Measurements from ENCODE around the gene FNDC10.

Gene FNDC10

DNA sequence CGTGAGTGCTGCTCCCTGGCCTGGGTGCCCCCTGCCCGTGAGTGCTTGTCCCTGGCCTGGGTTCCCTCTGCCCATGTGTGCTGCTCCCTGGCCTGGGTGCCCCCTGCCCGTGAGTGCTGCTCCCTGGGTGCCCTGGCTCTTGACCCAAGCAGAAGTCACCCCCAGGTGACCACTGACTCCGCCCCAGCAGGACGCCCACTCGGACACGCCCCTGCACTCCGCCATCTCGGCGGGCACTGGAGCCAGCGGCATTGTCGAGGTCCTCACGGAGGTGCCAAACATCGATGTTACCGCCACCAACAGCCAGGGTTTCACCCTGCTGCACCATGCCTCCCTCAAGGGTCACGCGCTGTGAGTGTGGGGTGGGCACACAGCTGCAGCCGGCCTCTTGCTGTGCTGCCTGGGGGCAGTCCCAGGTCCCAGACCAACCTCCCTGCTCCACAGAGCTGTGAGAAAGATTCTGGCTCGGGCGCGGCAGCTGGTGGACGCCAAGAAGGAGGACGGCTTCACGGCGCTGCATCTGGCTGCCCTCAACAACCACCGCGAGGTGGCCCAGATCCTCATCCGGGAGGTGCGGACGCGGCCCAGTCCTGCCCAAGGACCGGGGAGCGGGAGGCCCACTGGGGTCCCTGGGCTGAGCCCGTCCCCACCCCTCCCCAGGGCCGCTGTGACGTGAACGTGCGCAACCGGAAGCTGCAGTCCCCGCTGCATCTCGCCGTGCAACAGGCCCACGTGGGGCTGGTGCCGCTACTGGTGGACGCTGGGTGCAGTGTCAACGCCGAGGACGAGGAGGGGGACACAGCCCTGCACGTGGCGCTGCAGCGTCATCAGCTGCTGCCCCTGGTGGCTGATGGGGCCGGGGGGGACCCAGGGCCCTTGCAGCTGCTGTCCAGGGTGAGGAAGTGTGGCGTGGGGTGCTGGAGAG is 28.2 kb upstream of the FNDC10 start:
- DNase-seq (ENCODE audit: low read depth in 2 of 2), result no peak

DNA sequence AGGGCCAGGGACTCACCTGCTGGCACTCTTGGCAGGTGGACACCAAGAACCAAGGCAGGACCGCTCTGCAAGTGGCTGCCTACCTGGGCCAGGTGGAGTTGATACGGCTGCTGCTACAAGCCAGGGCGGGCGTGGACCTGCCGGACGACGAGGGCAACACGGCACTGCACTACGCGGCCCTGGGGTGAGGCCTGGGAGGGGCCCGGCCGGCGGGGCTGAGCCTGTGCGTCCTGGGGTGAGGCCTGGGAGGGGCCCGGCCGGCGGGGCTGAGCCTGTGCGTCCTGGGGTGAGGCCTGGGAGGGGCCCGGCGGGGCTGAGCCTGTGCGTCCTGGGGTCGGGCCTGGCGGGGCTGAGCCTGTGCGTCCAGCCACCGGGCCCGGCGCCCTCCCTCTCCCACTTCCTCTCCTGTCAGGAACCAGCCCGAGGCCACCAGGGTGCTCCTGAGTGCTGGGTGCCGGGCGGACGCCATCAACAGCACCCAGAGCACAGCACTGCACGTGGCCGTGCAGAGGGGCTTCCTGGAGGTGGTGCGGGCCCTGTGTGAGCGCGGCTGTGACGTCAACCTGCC is 27.4 kb upstream of the FNDC10 start:
- no peak for DNase-seq (ENCODE audit: low read depth in 2 of 2)

DNA sequence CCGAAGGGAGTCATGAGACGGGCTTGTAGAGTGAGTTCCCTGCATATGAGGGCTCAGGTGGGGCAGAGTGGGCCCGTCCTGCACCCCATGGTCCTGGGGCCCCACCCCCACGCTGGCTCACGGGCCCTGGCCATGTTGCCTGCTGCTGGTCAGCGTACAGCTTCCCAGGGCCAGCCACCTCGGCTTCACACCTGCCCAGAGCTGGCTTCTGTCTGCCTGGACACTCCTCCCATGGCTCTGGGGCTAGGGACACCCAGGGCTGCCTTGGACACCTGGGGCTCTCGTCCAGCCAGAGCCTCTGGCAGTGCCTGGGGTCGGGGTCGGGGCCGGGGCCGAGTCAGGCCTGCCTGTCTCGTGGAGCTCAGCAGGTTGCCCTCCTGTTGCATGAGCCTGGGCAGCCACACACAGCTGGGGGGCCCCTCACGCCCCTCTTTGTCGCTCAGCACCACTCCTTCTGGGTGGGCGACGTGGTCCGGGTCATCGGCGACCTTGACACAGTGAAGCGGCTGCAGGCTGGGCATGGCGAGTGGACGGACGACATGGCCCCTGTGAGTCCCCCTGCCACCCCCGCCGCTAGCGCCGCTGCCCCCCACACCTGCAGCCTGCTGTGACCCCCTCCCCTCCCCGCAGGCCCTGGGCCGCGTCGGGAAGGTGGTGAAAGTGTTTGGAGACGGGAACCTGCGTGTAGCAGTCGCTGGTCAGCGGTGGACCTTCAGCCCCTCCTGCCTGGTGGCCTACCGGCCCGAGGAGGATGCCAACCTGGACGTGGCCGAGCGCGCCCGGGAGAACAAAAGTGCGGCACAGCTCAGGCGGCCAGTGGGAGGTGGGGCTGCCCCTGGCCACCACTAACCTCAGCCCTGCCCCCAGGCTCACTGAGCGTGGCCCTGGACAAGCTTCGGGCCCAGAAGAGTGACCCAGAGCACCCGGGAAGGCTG is 26.5 kb upstream of the FNDC10 start:
- DNase-seq (ENCODE audit: low read depth in 2 of 2), result no peak

DNA sequence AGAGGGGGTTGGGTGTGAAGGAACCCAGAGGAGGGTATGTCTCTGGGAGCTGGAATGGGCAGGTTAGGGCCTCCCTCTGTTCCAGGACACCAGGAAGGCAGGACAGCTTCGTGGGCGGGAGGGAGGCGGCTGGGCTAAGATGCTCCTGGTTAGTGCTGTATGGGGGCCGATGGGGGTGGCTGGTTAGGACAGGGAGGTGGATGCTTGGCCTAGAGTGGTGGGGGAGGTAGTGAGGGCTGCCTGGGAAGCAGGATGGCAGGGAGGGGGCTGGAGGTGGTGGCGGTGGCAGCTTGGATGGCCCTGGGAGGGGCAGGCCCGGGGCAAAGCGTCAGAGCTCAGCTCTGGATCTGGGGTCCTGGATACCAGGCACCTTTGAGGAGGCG is 25.9 kb upstream of the FNDC10 start:
- DNase-seq (ENCODE audit: low read depth in 2 of 2), result no peak

DNA sequence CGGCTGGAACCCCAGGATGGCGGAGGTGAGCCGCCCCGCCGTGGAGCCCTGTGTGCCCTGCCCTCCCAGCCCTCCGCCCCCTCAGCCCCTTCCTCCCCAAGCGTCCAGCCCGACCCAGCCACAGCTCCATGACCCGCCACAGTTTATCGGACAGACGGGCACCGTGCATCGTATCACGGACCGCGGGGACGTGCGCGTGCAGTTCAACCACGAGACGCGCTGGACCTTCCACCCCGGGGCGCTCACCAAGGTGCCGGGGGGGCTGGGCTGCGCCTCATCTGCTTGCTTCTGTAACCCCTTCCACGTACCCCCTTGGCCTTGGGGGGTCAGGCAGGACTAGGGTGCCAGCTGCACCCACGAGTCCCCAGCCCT is 25.5 kb upstream of the FNDC10 start:
- no peak for DNase-seq (ENCODE audit: low read depth in 2 of 2)

DNA sequence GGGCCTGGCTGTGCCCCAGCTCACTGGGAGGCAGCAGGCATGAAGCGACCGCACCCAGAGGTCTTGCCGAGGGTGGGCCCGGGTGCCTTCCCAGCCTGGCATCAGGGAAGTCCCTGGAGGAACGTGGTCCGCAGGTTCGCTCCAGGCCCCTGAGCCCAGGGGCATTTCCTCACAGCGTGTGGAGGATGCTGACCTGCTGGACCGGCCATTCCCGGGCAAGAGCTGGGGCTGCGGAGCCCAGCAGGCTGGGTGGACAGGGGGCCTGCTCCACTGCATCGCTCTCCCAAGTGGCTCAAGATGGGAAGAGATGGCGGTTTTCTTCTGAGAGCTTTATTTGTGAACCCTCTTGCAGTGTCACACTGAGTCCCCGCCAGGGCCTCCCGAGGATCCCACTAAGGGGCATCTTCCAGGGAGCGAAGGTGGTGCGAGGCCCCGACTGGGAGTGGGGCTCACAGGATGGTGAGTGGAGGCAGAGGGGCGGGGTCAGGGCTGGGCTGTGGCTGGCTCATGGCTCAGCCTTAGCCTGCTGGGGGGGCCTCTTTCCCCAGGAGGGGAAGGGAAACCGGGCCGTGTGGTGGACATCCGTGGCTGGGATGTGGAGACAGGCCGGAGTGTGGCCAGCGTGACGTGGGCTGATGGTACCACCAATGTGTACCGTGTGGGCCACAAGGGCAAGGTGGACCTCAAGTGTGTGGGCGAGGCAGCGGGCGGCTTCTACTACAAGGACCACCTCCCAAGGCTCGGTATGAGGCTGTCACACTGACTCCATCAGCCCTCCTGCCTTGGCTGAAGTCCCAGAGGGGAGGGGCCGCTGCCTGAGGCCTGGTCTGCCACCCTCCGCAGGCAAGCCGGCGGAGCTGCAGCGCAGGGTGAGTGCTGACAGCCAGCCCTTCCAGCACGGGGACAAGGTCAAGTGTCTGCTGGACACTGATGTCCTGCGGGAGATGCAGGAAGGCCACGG is 24.8 kb upstream of the FNDC10 start:
- no peak for DNase-seq (ENCODE audit: low read depth in 2 of 2)

DNA sequence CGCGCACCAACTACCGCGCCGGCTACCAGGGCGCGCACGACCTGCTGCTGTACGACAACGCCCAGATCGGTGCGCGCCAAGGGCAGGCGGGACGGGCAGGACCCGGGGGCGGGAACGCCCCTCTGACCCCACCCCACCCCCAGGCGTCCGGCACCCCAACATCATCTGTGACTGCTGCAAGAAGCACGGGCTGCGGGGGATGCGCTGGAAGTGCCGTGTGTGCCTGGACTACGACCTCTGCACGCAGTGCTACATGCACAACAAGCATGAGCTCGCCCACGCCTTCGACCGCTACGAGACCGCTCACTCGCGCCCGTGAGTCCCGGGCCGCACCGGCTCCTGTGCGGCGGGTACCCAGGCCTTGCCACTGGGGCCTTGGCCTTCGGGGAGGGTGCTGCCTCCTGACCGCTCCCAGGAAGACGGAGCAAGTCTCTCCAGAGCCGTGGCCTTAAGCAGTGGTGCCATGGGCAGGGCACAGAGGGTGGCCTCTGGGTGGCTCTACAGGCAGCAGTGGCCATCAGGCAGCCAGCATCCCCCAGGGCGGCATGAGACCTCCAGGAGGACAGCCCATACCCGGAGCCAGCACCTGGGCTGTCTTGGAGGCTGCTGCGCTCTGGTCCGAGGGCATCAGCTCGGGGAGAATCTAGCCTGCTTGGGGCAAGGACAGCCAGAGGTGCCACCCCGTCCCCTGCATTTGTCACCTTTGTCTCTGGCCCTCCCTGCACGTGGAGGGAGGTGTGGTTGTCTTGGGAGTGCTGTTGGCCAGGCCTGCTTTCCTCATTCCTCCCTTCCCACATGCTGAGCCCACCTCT is 23.9 kb upstream of the FNDC10 start:
- no peak for DNase-seq (ENCODE audit: low read depth in 2 of 2)

DNA sequence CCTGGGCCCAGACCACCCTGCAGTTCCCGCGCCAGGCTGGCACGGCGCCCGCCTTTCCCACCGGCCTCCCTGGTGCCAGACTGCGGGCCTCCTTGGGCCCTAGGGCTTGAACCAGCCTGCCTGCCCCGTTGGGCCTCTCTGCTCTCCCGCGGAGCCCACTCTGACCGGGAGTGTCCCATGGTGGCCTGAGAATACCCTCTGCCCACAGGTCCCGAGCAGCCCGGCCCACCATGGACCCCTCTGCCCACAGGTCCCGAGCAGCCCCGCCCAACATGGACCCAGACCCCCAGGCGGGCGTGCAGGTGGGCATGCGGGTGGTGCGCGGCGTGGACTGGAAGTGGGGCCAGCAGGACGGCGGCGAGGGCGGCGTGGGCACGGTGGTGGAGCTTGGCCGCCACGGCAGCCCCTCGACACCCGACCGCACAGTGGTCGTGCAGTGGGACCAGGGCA is 23.3 kb upstream of the FNDC10 start:
- DNase-seq (ENCODE audit: low read depth in 2 of 2), result no peak

DNA sequence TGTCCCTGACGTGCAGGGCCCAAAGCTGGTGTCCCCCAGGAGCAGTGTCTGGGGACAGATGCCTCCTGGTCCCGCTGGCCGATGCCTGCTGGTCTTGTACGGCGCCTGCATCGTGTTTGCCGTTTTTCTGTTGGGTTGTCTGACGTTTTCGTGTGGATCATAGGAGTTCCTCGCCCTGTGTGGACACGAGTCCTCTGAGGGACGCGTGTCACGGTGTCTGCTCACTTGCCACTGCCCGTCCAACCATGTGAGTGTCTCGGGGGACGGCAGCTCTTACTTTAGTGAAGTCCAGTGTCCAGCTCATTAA is 22.8 kb upstream of the FNDC10 start:
- DNase-seq (ENCODE audit: low read depth in 2 of 2), result no peak

DNA sequence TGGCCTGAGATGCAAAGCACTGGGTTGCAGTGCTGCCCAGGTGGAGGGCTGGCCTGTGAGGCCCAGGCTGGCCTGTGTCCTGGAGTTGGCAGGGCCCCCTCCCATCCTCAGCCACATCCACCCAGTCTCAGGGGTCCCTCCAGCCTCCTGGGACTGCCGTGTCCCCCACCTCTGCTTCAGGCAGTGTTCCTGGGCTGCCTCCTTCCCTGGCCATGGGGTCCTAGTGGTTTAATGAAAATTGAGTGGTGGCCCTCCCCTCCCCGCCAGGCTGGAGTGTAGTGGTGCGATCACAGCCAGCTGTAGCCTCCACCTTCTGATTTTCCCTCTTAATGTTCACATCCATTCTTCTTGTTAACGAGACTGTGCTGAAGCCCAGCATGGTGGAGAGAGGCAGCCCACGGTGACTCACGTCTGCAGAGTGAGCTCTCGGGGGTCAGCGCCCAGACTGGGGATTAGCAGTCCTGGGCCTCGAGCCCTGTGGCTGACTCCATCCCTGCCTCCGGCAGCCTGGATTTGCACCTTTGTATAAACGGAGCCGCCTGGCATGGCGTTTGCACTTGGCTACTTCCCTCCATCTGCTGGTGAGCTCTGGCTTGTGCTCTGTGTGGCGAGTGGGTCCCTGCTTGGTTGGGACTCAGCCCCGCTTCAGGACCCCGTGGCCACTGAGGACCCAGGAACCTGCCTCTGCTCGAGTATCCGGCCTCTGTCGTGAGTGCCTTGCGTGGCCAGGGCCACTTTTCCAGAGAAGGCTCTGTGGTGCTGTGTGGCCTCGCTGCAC is 22.3 kb upstream of the FNDC10 start:
- DNase-seq (ENCODE audit: low read depth in 2 of 2), result no peak

DNA sequence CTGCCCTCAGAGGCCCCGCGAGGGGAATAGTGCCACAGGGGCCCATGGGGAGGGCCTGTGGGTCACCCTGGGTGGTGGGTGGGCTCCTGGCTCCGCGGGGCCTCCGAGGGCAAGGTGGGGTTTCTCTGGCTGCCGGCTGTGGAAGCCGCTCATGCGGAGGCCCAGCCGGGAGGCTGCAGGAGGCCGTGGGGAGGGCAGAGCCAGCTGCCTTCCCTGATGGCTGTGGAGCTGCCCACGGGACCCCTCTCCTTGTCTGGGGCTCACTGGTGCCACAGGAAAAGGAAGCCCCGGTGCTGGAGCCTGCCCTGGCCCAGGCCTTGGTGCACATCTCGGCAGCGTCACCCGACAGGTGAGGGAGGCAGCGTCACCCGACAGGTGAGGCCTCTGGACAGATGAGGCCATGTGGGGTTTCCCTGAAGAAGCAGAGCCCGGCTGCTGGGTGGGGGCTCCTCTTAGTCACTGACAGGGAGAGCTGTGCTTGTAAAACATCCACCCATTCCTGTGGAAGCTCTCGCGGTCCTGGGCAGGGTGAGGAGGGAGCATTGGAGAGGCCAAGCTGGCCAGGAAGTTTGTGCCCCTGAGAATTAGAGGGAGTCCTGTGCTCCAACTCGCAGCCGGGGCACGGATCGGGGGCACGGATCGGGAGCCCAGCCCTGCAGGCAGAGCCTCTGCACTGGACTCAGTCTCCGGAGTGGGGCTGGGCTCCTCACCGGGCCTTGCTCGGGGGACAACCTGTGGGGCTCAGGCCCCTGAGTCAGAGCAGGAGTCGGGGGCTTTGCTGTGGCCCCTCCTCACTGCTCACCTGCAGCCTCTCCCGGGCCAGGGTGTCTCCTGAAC is 21.5 kb upstream of the FNDC10 start:
- DNase-seq (ENCODE audit: low read depth in 2 of 2), result no peak

DNA sequence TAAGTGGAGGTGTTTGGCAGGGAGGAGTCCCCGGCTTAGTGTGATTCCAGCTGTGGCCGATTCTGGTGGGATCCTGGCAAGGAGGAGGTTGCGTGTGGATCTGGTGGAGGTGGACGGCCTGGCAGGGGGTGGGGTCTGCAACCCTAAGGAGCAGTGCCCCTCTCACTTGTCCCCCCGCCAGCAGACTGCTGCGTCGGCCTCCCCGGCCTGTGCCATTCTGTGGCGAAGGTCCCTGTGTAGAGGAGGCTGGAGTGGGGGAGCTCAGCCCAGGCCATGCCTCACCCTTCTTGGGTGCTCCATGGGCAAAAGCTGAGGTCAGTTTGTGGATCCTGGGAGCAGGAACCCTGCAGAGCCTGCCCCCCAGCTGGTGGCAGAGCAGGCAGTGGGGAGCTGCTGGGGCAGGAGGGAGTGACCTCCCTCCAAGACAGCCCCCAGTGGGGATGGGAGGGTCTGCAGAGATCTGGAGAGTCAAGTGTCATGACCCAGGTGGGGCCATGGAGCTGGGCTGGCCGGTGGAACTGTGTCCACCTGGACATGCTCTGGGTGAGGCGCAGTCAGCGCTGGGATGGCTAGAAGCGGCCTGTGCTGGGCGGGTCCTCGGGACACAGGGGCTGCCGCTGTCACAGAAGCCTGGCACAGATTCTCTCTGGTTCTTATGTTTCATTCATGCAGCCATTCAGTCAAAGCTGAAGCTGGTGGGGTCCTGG is 20.7 kb upstream of the FNDC10 start:
- DNase-seq (ENCODE audit: low read depth in 2 of 2), result no peak

DNA sequence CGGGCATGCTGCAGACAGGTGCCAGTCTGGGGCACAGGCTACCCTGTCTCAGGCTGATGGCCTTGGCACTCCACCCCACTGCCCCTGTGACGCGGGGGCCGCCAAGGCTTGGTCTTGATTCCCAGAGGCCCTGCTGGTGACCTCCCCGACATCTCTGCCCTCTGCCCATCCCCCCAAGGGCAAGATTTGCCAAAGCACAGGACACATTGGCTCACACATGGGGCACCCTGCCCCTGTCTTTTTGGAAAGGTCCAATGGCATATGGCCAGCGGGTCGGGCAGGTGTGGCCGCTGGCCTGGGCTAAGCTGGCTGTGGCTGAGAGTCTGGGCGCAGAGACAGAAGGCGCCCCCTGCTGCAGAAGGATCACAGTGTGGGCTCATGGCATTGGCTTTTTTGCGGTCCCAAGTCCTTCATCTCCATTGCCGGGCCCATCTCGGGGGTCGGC is 20.0 kb upstream of the FNDC10 start:
- no peak for DNase-seq (ENCODE audit: low read depth in 2 of 2)

DNA sequence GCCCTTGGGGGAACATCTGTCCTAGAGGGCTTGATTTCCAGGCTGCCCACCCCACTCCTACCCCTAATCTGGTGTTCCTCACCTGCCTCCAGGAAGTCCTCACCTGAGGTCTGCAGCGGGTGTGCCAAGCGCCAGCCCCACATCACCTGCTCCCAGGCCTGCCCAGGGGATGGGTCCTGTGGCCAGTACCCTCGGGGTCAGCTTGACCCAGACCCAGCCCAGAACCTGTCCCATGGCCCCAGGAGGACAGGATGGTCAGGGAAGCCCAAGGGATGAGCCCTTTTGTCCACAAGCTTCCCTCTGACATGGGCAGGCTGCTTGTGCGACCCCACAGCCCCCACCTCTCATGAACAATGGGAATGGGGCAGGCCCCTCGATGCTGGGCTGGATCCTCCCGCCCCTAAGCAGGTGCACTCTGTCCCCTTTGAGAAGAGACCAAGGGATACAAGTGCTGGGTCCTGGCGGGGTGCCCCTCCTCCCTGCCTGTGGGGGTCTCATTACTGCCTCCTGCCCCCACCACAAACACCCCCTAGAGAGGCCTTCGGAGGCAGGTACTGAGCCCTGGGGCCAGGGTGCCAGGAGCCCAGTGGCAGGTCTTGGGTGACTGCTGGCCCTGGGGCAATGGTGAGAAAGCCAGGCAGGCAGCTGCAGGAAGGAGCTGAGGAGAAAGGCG is 18.6 kb upstream of the FNDC10 start:
- no peak for DNase-seq (ENCODE audit: low read depth in 2 of 2)

DNA sequence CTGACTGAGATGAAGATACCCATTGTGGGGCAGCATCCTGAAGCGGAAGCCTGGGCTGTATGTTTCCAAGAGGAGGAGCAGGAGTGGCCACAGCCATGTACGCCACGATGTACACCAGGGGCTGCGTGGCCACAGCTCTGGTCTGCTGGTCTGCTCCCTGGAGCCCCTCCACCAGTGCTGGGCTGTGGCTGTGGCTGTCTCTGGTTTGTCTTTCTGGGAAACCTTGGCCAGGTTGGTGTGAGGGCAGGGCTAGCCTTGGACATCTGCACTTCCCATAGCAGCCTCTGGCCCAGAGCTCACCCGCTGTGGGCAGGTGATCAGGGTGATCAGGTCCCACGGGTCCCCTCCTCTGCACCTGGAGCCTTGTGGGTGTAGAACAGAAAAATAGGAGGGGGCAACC is 18.0 kb upstream of the FNDC10 start:
- DNase-seq (ENCODE audit: low read depth in 2 of 2), result no peak

DNA sequence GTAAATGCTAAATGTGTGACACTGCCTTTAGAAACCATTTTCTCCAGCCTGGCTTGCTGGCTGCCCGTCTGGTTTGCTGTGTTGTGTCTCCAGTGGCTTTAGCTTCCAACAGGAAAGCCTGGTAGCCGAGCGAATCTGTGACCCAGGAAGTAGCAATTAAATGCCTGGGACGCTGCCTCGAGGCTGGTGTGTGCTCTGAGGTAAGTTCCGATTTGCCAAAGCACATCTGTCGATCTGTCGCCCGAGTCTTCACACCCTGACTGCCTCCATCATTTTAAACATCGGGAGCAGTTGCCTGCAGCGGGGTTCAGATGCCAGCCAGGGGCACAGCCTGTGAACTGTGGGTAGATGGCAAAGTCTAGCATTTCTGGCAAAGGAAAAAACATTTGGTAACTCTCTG is 17.6 kb upstream of the FNDC10 start:
- DNase-seq (ENCODE audit: low read depth in 2 of 2), result no peak

DNA sequence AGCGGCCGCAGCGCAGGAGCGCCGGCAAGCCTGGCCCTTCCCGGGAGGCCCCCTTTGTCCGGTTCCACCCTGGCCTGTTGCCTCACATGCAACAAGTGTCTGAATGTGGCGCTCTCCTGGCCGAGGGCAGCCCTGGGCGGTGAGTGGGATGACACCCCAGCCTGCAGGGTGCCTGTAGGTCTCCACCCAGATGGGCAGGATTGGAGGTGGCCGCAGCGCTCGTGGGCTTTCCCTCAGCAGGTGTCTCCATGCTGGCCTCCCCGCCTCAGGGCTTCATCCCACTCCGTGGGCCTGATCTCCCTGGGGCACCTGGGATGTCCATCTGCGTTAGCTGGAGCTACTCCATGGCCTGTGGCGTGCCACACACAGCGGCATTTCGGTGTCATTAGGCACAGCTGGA is 16.9 kb upstream of the FNDC10 start:
- DNase-seq (ENCODE audit: low read depth in 2 of 2), result no peak
